Progenitor cell of endocrine pancreas (in vitro differentiated cells): Measurements from ENCODE around the gene NUP35. TPM values are rescaled to one million over a fixed set of nuclear protein-coding genes. Genes with fewer than 3 reads are reported as not detected.

Experiments used
- DNase-seq: peaks from one replicate; pipeline ENCODE4 v3.0.0; 2021; ENCODE audit warnings: low spot score; ENCODE audit not compliant: unreplicated experiment
- H3K27ac Mint-ChIP-seq: 2 replicates; pipeline ENCODE4 v1.8.0; 2021; ENCODE audit warnings: mild to moderate bottlenecking, moderate library complexity, mixed read lengths
- H3K27me3 Mint-ChIP-seq: 2 replicates; pipeline ENCODE4 v1.8.0; 2021; ENCODE audit warnings: mixed read lengths
- H3K36me3 Mint-ChIP-seq: 2 replicates; pipeline ENCODE4 v1.8.0; 2022; ENCODE audit warnings: mixed read lengths; ENCODE audit not compliant: insufficient read depth
- H3K4me1 Mint-ChIP-seq: 2 replicates; pipeline ENCODE4 v1.8.0; 2021; ENCODE audit warnings: low read depth, mixed read lengths
- H3K4me3 Mint-ChIP-seq: 2 replicates; pipeline ENCODE4 v1.8.0; 2021; ENCODE audit warnings: low read depth, mild to moderate bottlenecking, moderate library complexity, mixed read lengths
- H3K9me3 Mint-ChIP-seq: 2 replicates; pipeline ENCODE4 v1.8.0; 2021; ENCODE audit warnings: low read depth, mixed read lengths
- total RNA-seq: library from RNA; stranded (reverse); gene quantifications from 2 replicates; pipeline ENCODE4 v1.2.1, GENCODE V29; 2021
- TF ChIP-seq, protein P1 (sequence below): fragments of 200-600 bp; sonication (generic); IDR thresholded peaks from one replicate; pipeline ENCODE4 v1.5.0; 2021; ENCODE audit warnings: antibody characterized with exemption, mild to moderate bottlenecking; ENCODE audit not compliant: unreplicated experiment

The NUP35 gene
- total RNA-seq, 1 donor from 2014 or later: 18.1 TPM

DNA sequence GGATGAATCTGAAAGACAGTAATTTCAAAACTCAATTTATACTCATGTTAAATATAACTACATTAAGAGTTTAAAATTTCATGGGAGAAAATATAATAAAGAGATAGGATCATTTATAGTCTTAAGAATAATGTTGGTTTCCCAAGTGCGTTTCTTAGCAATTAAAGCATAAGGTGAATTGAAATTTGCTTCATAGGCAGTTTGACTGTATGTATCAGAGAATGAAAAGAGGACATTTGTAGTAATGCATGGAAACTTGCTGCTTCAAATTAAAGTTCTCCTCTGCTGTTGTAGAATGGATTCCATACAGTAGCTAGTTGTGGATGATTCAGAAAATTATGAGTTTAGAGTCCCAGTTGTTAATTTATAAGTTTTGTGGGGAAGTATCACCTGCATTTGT is 68.1 kb downstream of the NUP35 start:
- Mint-ChIP-seq H3K36me3 (peaks cover 7% of the 10 kb centered on the region), H3K4me1 (peaks cover 2% of the 10 kb centered on the region), H3K4me3 (no peak overlapping the region), H3K9me3 (no peaks in the 10 kb centered on the region), H3K27ac (no peak overlapping the region), H3K27me3 (no peaks in the 10 kb centered on the region)
- TF ChIP-seq, protein P1, sequence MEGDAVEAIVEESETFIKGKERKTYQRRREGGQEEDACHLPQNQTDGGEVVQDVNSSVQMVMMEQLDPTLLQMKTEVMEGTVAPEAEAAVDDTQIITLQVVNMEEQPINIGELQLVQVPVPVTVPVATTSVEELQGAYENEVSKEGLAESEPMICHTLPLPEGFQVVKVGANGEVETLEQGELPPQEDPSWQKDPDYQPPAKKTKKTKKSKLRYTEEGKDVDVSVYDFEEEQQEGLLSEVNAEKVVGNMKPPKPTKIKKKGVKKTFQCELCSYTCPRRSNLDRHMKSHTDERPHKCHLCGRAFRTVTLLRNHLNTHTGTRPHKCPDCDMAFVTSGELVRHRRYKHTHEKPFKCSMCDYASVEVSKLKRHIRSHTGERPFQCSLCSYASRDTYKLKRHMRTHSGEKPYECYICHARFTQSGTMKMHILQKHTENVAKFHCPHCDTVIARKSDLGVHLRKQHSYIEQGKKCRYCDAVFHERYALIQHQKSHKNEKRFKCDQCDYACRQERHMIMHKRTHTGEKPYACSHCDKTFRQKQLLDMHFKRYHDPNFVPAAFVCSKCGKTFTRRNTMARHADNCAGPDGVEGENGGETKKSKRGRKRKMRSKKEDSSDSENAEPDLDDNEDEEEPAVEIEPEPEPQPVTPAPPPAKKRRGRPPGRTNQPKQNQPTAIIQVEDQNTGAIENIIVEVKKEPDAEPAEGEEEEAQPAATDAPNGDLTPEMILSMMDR: no peak
- DNase-seq: no peak

DNA sequence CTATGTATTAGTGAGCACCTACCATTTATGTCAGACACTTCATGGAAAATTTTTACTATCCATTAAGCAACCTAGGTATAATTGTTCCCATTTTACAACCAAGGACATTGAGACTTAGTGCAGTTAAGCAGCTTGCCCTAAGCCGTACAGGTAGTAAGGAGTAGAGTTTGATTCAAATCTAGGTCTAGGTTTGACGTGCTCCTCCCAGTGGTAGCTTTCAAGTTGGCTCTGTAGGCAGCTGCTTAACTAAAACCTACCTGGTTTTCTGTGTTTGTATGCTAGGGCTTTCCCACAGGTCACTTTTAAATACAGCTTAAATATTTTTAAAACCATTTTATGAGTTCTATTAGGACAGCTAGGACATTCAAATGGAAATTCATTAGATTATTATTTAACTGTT is 69.7 kb downstream of the NUP35 start:
- Mint-ChIP-seq H3K27me3 (no peaks in the 10 kb centered on the region), H3K27ac (no peak overlapping the region), H3K4me1 (peaks cover 2% of the 10 kb centered on the region), H3K9me3 (no peaks in the 10 kb centered on the region), H3K36me3 (peaks cover 8% of the 10 kb centered on the region), H3K4me3 (no peak overlapping the region)
- TF ChIP-seq, protein P1: no peak
- DNase-seq: no peak

DNA sequence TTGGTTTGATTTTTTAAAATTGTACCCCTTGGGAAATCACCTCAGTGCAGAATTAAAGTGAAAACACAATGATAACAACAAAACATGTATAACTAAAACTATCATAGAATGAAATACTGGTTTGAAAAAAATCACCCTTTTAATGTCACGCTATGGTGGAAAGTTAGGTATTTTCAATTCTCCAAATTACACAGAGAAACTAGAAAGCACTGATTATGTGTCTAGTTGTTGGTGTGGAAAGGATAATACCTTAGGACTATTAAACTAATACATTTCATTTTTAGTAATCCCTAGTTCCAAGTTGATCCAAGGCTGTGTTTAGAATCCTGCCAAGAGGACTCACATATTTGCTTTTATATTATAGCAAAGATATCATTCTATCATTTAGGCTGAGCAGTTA is 71.2 kb downstream of the NUP35 start:
- DNase-seq: no peak
- Mint-ChIP-seq H3K9me3 (no peaks in the 10 kb centered on the region), H3K27me3 (no peaks in the 10 kb centered on the region), H3K36me3 (peaks cover 7% of the 10 kb centered on the region), H3K27ac (no peak overlapping the region), H3K4me3 (no peak overlapping the region), H3K4me1 (peaks cover 2% of the 10 kb centered on the region)
- TF ChIP-seq, protein P1: no peak

DNA sequence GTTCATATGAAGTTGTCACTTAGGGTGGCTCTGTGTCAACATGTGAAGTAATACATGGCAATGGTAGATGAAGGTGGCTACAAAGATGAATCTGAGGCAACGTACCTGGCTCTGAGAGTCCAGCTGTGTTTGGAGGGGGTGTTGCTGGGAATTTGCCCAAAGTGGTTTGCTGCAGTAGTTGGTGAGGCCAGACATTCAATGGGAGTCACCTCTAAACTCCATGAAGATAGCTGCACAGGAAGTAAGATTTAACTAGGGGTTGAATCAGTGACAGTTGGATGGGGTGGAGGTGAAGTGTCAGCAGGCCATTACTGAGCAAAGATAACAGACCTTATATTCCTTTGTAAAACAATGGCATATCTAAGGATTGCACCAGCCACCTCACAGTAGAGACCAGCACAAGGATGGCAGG is 71.8 kb downstream of the NUP35 start:
- peaks cover 7% of the 10 kb centered on the region for H3K36me3 Mint-ChIP-seq

DNA sequence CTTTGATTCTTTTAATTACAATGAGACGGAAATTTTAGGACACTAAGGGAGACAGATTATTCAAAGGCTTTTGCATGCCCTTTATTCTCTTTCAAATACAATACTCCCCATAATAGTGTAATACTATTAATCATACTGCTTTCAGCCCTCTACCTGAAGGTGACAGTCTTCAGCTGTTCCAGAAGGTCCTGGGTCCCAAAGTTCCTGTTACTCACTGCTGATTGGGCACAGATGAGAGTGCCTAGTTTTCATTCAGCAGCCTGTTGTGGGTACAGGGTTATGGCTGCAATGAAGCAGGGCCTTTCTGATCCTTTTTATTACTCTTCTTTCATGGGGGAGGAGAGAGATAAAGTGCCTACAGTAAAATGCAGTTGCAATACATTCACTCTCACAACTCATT is 80.2 kb downstream of the NUP35 start:
- H3K27ac Mint-ChIP-seq: no peak overlapping the region
- no peaks in the 10 kb centered on the region for H3K27me3 Mint-ChIP-seq
- TF ChIP-seq, protein P1: no peak
- H3K9me3 Mint-ChIP-seq: peaks cover 11% of the 10 kb centered on the region
- peaks cover 8% of the 10 kb centered on the region for H3K36me3 Mint-ChIP-seq
- DNase-seq: no peak
- no peaks in the 10 kb centered on the region for H3K4me1 Mint-ChIP-seq
- H3K4me3 Mint-ChIP-seq: no peak overlapping the region

More for the DNA sequence above, 71.8 kb downstream of the NUP35 start:
- Mint-ChIP-seq H3K9me3 (no peaks in the 10 kb centered on the region), H3K4me3 (no peak overlapping the region), H3K4me1 (peaks cover 2% of the 10 kb centered on the region), H3K27ac (no peak overlapping the region), H3K27me3 (no peaks in the 10 kb centered on the region)
- no peak for DNase-seq
- TF ChIP-seq, protein P1: no peak
